Stimulated activated CD4-positive, alpha-beta T cell treated with anti-CD3 and anti-CD28 coated beads, Interleukin-4, amount 100 ng/mL, for 4 hours (primary cell): ENCODE data around the gene MRAS.
A peak's percentile ranks its signal among the peaks of the same experiment; 100 is the strongest.
"Not testable (repeated sequence)": the region's sequence is repeated elsewhere in the genome, so short reads cannot be mapped to it uniquely, and the experiment has no call there.

Experiments
- DNase-seq, 2 experiments: peaks; one replicate each; pipeline ENCODE4 v3.0.0-alpha.2; 2020

Gene MRAS

GRCh38 chr3:138394686-138395085 is 46.3 kb downstream of the MRAS start:
- no peak for DNase-seq

- no peak for DNase-seq
Observed at GRCh38 chr3:138395865-138396751, 47.7 kb downstream of the MRAS start.

- no peak for DNase-seq
Observed at GRCh38 chr3:138396752-138397410, 48.5 kb downstream of the MRAS start.

GRCh38 chr3:138397983-138398382 is 49.6 kb downstream of the MRAS start:
- DNase-seq: no peak

GRCh38 chr3:138398791-138399575 is 50.6 kb downstream of the MRAS start:
- no peak for DNase-seq

GRCh38 chr3:138399766-138400165 is 51.4 kb downstream of the MRAS start:
- no peak for DNase-seq

GRCh38 chr3:138400651-138401070 is 52.3 kb downstream of the MRAS start:
- no peak for DNase-seq

GRCh38 chr3:138401834-138402233 is 53.5 kb downstream of the MRAS start:
- no peak for DNase-seq

- DNase-seq: no peak
Observed at GRCh38 chr3:138404121-138404520, 55.7 kb downstream of the MRAS start.

- no peak for DNase-seq
Observed at GRCh38 chr3:138405001-138405400, 56.6 kb downstream of the MRAS start.

GRCh38 chr3:138405486-138405885 is 57.1 kb downstream of the MRAS start:
- DNase-seq: no peak

GRCh38 chr3:138406606-138407005 is 58.2 kb downstream of the MRAS start:
- no peak for DNase-seq

- DNase-seq: no peak
Observed at GRCh38 chr3:138407236-138407907, 59.0 kb downstream of the MRAS start.

GRCh38 chr3:138408751-138409570 is 60.6 kb downstream of the MRAS start:
- no peak for DNase-seq

GRCh38 chr3:138412821-138413551 is 64.6 kb downstream of the MRAS start:
- no peak for DNase-seq

- DNase-seq: not testable (repeated sequence)
Observed at GRCh38 chr3:138416236-138416635, 67.9 kb downstream of the MRAS start.

- DNase-seq: peak; percentile 40 to 52
Observed at GRCh38 chr3:138417559-138417982, 69.2 kb downstream of the MRAS start.

GRCh38 chr3:138418601-138419206 is 70.3 kb downstream of the MRAS start:
- DNase-seq: no peak

- no peak for DNase-seq
Observed at GRCh38 chr3:138423316-138423715, 74.9 kb downstream of the MRAS start.

- DNase-seq: no peak
Observed at GRCh38 chr3:138424323-138424722, 75.9 kb downstream of the MRAS start.

- DNase-seq: no peak
Observed at GRCh38 chr3:138426211-138426610, 77.8 kb downstream of the MRAS start.
